ENCODE measurements around the gene TAP1. TPM values are rescaled to one million over a fixed set of nuclear protein-coding genes. Genes with fewer than 3 reads are reported as not detected.

Gene TAP1
- total RNA-seq, 2 experiments from 2014 or later = 319 to 328 TPM

GRCh38 chr6:32847795-32848194, 5.7 kb downstream of the TAP1 start:
- H3K4me3 Mint-ChIP-seq = peak overlapping the region; percentile 98
- CTCF ChIA-PET = interaction anchor here (1.3 kb wide), 1 partner anchor 9 kb away, joined by 7 read pairs; the partner anchor contains the start of gene TAP2

GRCh38 chr6:32847004-32847403, 6.5 kb downstream of the TAP1 start:
- DNase-seq (peak; percentile 20), ATAC-seq (no peak)
- peaks cover 63% of the 10 kb centered on the region for H3K4me1 Mint-ChIP-seq (ENCODE audit: low read depth)
- peaks cover 91% of the 10 kb centered on the region for H3K36me3 Mint-ChIP-seq (ENCODE audit: low read depth)
- H3K27ac Mint-ChIP-seq = peak overlapping the region; percentile 65
- H3K27me3 Mint-ChIP-seq (ENCODE audit: low read depth) = no peaks in the 10 kb centered on the region
- ChIA-PET CTCF (interaction anchor here (1.3 to 10.8 kb wide), 2 partner anchors 8 to 21 kb away, joined by 7 to 512 read pairs; partner anchors contain the start of gene TAP2), POLR2A (interaction anchor here (0.6 to 11.9 kb wide), 6 partner anchors 9 to 466 kb away, joined by 3 to 812 read pairs (median 126); partner anchors contain the start of genes BRD2, PSMB9, TAP1 and TAP2)
- H3K9me3 Mint-ChIP-seq (ENCODE audit: insufficient read depth) = no peaks in the 10 kb centered on the region
- peak overlapping the region; percentile 98 for H3K4me3 Mint-ChIP-seq

More at GRCh38 chr6:32847795-32848194, 5.7 kb downstream of the TAP1 start:
- Mint-ChIP-seq H3K27me3 (ENCODE audit: low read depth) (no peaks in the 10 kb centered on the region), H3K4me1 (ENCODE audit: low read depth) (peaks cover 58% of the 10 kb centered on the region), H3K27ac (peak overlapping the region; percentile 65), H3K9me3 (ENCODE audit: insufficient read depth) (no peaks in the 10 kb centered on the region), H3K36me3 (ENCODE audit: low read depth) (peaks cover 91% of the 10 kb centered on the region)
- DNase-seq = peak; percentile 20
- POLR2A ChIA-PET = interaction anchor here (10.4 to 11.9 kb wide), 2 partner anchors 19 to 124 kb away, joined by 240 to 381 read pairs; partner anchors contain the start of gene BRD2
- no peak for ATAC-seq

- Mint-ChIP-seq H3K36me3 (ENCODE audit: low read depth) (peaks cover 91% of the 10 kb centered on the region), H3K4me3 (peak overlapping the region; percentile 98), H3K27ac (peak overlapping the region; percentile 99), H3K4me1 (ENCODE audit: low read depth) (peaks cover 69% of the 10 kb centered on the region), H3K27me3 (ENCODE audit: low read depth) (no peaks in the 10 kb centered on the region), H3K9me3 (ENCODE audit: insufficient read depth) (no peaks in the 10 kb centered on the region)
- ChIA-PET CTCF (interaction anchor here (0.9 to 10.8 kb wide), 13 partner anchors 9 to 139 kb away, joined by 3 to 512 read pairs (median 4); partner anchors contain the start of genes HLA-DMA, PSMB9 and TAP1), POLR2A (interaction anchor here (0.6 to 11.9 kb wide), 17 partner anchors 10 to 650 kb away, joined by 3 to 812 read pairs (median 5); partner anchors contain the start of genes BRD2, HLA-DMA, PSMB9 and RPS18)
- ATAC-seq = peak; percentile 18
- DNase-seq = peak; percentile 74
Observed at GRCh38 chr6:32845384-32845884, 8.1 kb downstream of the TAP1 start.

GRCh38 chr6:32844839-32845383, 8.6 kb downstream of the TAP1 start:
- H3K27me3 Mint-ChIP-seq (ENCODE audit: low read depth) = no peaks in the 10 kb centered on the region
- ATAC-seq = no peak
- peaks cover 91% of the 10 kb centered on the region for H3K36me3 Mint-ChIP-seq (ENCODE audit: low read depth)
- ChIA-PET CTCF (interaction anchor here (0.9 to 10.8 kb wide), 11 partner anchors 10 to 140 kb away, joined by 3 to 512 read pairs (median 9); partner anchors contain the start of genes HLA-DMA, PSMB9 and TAP1), POLR2A (interaction anchor here (0.6 to 11.9 kb wide), 24 partner anchors 10 to 1193 kb away, joined by 3 to 812 read pairs (median 4); partner anchors contain the start of genes BRD2, HLA-DMA, PSMB9 and RPS18)
- no peak for DNase-seq
- peaks cover 69% of the 10 kb centered on the region for H3K4me1 Mint-ChIP-seq (ENCODE audit: low read depth)
- peak overlapping the region; percentile 98 for H3K4me3 Mint-ChIP-seq
- peak overlapping the region; percentile 99 for H3K27ac Mint-ChIP-seq
- H3K9me3 Mint-ChIP-seq (ENCODE audit: insufficient read depth) = no peaks in the 10 kb centered on the region

- H3K9me3 Mint-ChIP-seq (ENCODE audit: insufficient read depth) = no peaks in the 10 kb centered on the region
- ATAC-seq (peak; percentile 70), DNase-seq (peak; percentile 99)
- peaks cover 93% of the 10 kb centered on the region for H3K36me3 Mint-ChIP-seq (ENCODE audit: low read depth)
- ChIA-PET POLR2A (interaction anchor here (0.6 to 11.9 kb wide), 22 partner anchors 11 to 1859 kb away, joined by 3 to 812 read pairs (median 4); partner anchors contain the start of genes BRD2, PSMB9, RPS18 and TAP1), CTCF (interaction anchor here (1.2 to 10.8 kb wide), 7 partner anchors 10 to 140 kb away, joined by 3 to 512 read pairs (median 10); partner anchors contain the start of genes HLA-DMA, PSMB9 and TAP1)
- H3K4me1 Mint-ChIP-seq (ENCODE audit: low read depth) = peaks cover 71% of the 10 kb centered on the region
- no peaks in the 10 kb centered on the region for H3K27me3 Mint-ChIP-seq (ENCODE audit: low read depth)
- H3K4me3 Mint-ChIP-seq = peak within 1 kb of the TSS; percentile 98
- peak within 1 kb of the TSS; percentile 99 for H3K27ac Mint-ChIP-seq
Observed at GRCh38 chr6:32843979-32844838, 9.3 kb downstream of the TAP1 start, which contains the start of gene PSMB8. TSS of gene PSMB8 (minus strand) at chr6:32844047. CDS start at chr6:32843996, 51 bp downstream.

GRCh38 chr6:32843331-32843978, 10.0 kb downstream of the TAP1 start:
- peaks cover 68% of the 10 kb centered on the region for H3K4me1 Mint-ChIP-seq (ENCODE audit: low read depth)
- DNase-seq (no peak), ATAC-seq (no peak)
- peaks cover 86% of the 10 kb centered on the region for H3K36me3 Mint-ChIP-seq (ENCODE audit: low read depth)
- H3K4me3 Mint-ChIP-seq = peak overlapping the region; percentile 98
- H3K27ac Mint-ChIP-seq = peak overlapping the region; percentile 99
- no peaks in the 10 kb centered on the region for H3K9me3 Mint-ChIP-seq (ENCODE audit: insufficient read depth)
- ChIA-PET CTCF (interaction anchor here (2.3 to 10.8 kb wide), 4 partner anchors 11 to 141 kb away, joined by 10 to 512 read pairs (median 56); partner anchors contain the start of genes PSMB9 and TAP1), POLR2A (interaction anchor here (0.5 to 11.9 kb wide), 11 partner anchors 8 to 1859 kb away, joined by 3 to 812 read pairs (median 4); partner anchors contain the start of genes BRD2, PSMB9 and TAP1)
- H3K27me3 Mint-ChIP-seq (ENCODE audit: low read depth) = no peaks in the 10 kb centered on the region

GRCh38 chr6:32842690-32843089, 10.8 kb downstream of the TAP1 start:
- ChIA-PET CTCF (interaction anchor here (1.6 to 10.8 kb wide), 3 partner anchors 15 to 141 kb away, joined by 8 to 512 read pairs (median 400); partner anchors contain the start of genes PSMB9 and TAP1), POLR2A (interaction anchor here (0.8 to 11.9 kb wide), 7 partner anchors 8 to 138 kb away, joined by 4 to 812 read pairs (median 20); partner anchors contain the start of genes BRD2, HLA-DMA, PSMB9 and TAP1)

GRCh38 chr6:32842021-32842650, 11.4 kb downstream of the TAP1 start:
- Mint-ChIP-seq H3K36me3 (ENCODE audit: low read depth) (peaks cover 78% of the 10 kb centered on the region), H3K4me3 (peak overlapping the region; percentile 98), H3K27ac (peak overlapping the region; percentile 99), H3K27me3 (ENCODE audit: low read depth) (no peaks in the 10 kb centered on the region), H3K9me3 (ENCODE audit: insufficient read depth) (no peaks in the 10 kb centered on the region), H3K4me1 (ENCODE audit: low read depth) (peaks cover 61% of the 10 kb centered on the region)
- POLR2A ChIA-PET = interaction anchor here (0.6 to 11.9 kb wide), 9 partner anchors 9 to 1189 kb away, joined by 3 to 812 read pairs (median 5); partner anchors contain the start of genes BAG6, BRD2, HLA-DMA and PSMB9
- DNase-seq (peak; percentile 20), ATAC-seq (no peak)
- CTCF ChIA-PET = interaction anchor here (1.2 to 10.8 kb wide), 4 partner anchors 15 to 142 kb away, joined by 6 to 512 read pairs (median 204); partner anchors contain the start of genes PSMB9 and TAP1

More at GRCh38 chr6:32842690-32843089, 10.8 kb downstream of the TAP1 start:
- H3K27me3 Mint-ChIP-seq (ENCODE audit: low read depth) = no peaks in the 10 kb centered on the region
- H3K27ac Mint-ChIP-seq = peak overlapping the region; percentile 99
- H3K4me3 Mint-ChIP-seq = peak overlapping the region; percentile 98
- H3K36me3 Mint-ChIP-seq (ENCODE audit: low read depth) = peaks cover 78% of the 10 kb centered on the region
- ATAC-seq (no peak), DNase-seq (peak; percentile 21)
- peaks cover 61% of the 10 kb centered on the region for H3K4me1 Mint-ChIP-seq (ENCODE audit: low read depth)
- H3K9me3 Mint-ChIP-seq (ENCODE audit: insufficient read depth) = no peaks in the 10 kb centered on the region

GRCh38 chr6:32840604-32841246, 12.8 kb downstream of the TAP1 start:
- Mint-ChIP-seq H3K9me3 (ENCODE audit: insufficient read depth) (no peaks in the 10 kb centered on the region), H3K4me3 (peak overlapping the region; percentile 98), H3K27me3 (ENCODE audit: low read depth) (no peaks in the 10 kb centered on the region), H3K36me3 (ENCODE audit: low read depth) (peaks cover 80% of the 10 kb centered on the region), H3K27ac (peak overlapping the region; percentile 99), H3K4me1 (ENCODE audit: low read depth) (peaks cover 64% of the 10 kb centered on the region)
- ATAC-seq (peak; percentile 0), DNase-seq (peak; percentile 80)
- ChIA-PET POLR2A (interaction anchor here (2.5 to 11.9 kb wide), 5 partner anchors 10 to 131 kb away, joined by 20 to 812 read pairs (median 240); partner anchors contain the start of genes BRD2, PSMB9 and TAP1), CTCF (interaction anchor here (0.7 to 10.8 kb wide), 7 partner anchors 10 to 131 kb away, joined by 3 to 512 read pairs (median 6); partner anchors contain the start of genes HLA-DMA, PSMB9 and TAP1)
